ENCODE results near the gene CYB5R4. TPM values are rescaled to one million over a fixed set of nuclear protein-coding genes. Genes with fewer than 3 reads are reported as not detected.
"Not testable (repeated sequence)": the region's sequence is repeated elsewhere in the genome, so short reads cannot be mapped to it uniquely, and the experiment has no call there.

The CYB5R4 gene
- total RNA-seq, 1 donor from 2014 or later: 37.3 TPM

- intact Hi-C loops (cut with micrococcal nuclease): no loop called here
- H3K9me3 Mint-ChIP-seq: no peaks in the 10 kb centered on the region
- H3K4me1 Mint-ChIP-seq: peaks cover 18% of the 10 kb centered on the region
- CTCF ChIA-PET: interaction anchor here (0.6 kb wide), 1 partner anchor 106 kb away, joined by 3 read pairs; no protein-coding TSS in a partner anchor
- no peak for ATAC-seq (ENCODE audit: low read depth)
- TF ChIP-seq, protein P1, sequence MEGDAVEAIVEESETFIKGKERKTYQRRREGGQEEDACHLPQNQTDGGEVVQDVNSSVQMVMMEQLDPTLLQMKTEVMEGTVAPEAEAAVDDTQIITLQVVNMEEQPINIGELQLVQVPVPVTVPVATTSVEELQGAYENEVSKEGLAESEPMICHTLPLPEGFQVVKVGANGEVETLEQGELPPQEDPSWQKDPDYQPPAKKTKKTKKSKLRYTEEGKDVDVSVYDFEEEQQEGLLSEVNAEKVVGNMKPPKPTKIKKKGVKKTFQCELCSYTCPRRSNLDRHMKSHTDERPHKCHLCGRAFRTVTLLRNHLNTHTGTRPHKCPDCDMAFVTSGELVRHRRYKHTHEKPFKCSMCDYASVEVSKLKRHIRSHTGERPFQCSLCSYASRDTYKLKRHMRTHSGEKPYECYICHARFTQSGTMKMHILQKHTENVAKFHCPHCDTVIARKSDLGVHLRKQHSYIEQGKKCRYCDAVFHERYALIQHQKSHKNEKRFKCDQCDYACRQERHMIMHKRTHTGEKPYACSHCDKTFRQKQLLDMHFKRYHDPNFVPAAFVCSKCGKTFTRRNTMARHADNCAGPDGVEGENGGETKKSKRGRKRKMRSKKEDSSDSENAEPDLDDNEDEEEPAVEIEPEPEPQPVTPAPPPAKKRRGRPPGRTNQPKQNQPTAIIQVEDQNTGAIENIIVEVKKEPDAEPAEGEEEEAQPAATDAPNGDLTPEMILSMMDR (IDR thresholded peaks at IDR 0.05): no peak
- peaks cover 55% of the 10 kb centered on the region for H3K36me3 Mint-ChIP-seq (ENCODE audit: low read depth)
- POLR2A ChIA-PET: no interaction called here
- no peak overlapping the region for H3K27ac Mint-ChIP-seq
- H3K4me3 Mint-ChIP-seq: no peak overlapping the region
- H3K27me3 Mint-ChIP-seq: no peaks in the 10 kb centered on the region
- no peak for DNase-seq
Observed at GRCh38 chr6:83920017-83920416, 60.5 kb downstream of the CYB5R4 start.

GRCh38 chr6:83921315-83921714 lies 61.8 kb downstream of the CYB5R4 start:
- Mint-ChIP-seq H3K4me1 (peaks cover 6% of the 10 kb centered on the region), H3K27me3 (no peaks in the 10 kb centered on the region), H3K4me3 (no peak overlapping the region), H3K36me3 (ENCODE audit: low read depth) (peaks cover 60% of the 10 kb centered on the region), H3K27ac (no peak overlapping the region), H3K9me3 (no peaks in the 10 kb centered on the region)
- ATAC-seq (ENCODE audit: low read depth) (no peak), DNase-seq (no peak)
- TF ChIP-seq, protein P1 (IDR thresholded peaks at IDR 0.05): no peak
- intact Hi-C loops (cut with micrococcal nuclease): no loop called here
- CTCF ChIA-PET: no interaction called here
- POLR2A ChIA-PET: no interaction called here

DNA sequence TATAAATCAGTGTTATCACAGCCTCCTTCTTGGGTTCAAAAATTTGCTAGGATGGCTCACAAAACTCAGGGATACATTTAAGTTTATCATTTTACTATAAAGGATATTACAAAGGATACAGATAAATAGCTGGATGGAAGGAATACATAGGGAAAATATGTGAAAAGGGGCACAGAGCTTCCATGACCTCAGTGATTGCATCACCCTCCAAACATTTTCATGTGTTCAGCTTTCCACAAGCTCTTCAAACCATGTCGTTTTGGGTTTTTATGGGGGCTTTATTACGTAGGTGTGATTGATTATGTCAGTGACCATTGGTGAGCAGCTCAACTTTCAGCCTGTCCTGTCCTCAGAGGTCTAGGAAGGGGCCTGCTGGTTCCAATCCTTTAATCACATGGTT lies 68.0 kb downstream of the CYB5R4 start:
- H3K4me1 Mint-ChIP-seq: peaks cover 2% of the 10 kb centered on the region
- no peaks in the 10 kb centered on the region for H3K9me3 Mint-ChIP-seq
- no peak for DNase-seq
- intact Hi-C loops (cut with micrococcal nuclease): no loop called here
- H3K36me3 Mint-ChIP-seq (ENCODE audit: low read depth): peaks cover 84% of the 10 kb centered on the region
- TF ChIP-seq, protein P1 (IDR thresholded peaks at IDR 0.05): no peak
- CTCF ChIA-PET: no interaction called here
- no peak overlapping the region for H3K4me3 Mint-ChIP-seq
- ATAC-seq (ENCODE audit: low read depth): no peak
- H3K27ac Mint-ChIP-seq: no peak overlapping the region
- H3K27me3 Mint-ChIP-seq: no peaks in the 10 kb centered on the region
- POLR2A ChIA-PET: no interaction called here

DNA sequence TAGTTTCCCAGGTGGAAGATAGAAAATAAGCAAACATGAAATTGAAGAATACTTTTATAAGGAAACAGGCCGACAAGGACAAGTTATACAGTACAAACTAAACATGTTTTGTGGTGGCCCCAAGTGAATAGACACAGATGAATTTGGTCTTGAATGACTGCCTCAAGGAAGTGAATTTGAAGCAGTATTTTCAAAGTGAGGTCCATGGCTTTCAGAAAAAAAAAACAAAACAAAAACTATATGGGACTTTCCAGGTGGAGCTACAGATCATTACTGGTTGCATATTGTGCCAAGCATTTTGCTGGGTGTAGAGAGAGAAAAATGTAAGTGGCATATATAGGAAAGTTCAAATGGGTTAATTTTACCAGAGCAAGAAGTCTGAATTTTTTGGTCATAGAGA lies 68.8 kb downstream of the CYB5R4 start:
- H3K36me3 Mint-ChIP-seq (ENCODE audit: low read depth): peaks cover 82% of the 10 kb centered on the region
- TF ChIP-seq, protein P1 (IDR thresholded peaks at IDR 0.05): no peak
- ChIA-PET POLR2A (no interaction called here), CTCF (no interaction called here)
- H3K27me3 Mint-ChIP-seq: no peaks in the 10 kb centered on the region
- no peaks in the 10 kb centered on the region for H3K9me3 Mint-ChIP-seq
- no peak overlapping the region for H3K4me3 Mint-ChIP-seq
- DNase-seq (no peak), ATAC-seq (ENCODE audit: low read depth) (no peak)
- H3K4me1 Mint-ChIP-seq: peaks cover 2% of the 10 kb centered on the region
- intact Hi-C loops (cut with micrococcal nuclease): no loop called here
- H3K27ac Mint-ChIP-seq: no peak overlapping the region

DNA sequence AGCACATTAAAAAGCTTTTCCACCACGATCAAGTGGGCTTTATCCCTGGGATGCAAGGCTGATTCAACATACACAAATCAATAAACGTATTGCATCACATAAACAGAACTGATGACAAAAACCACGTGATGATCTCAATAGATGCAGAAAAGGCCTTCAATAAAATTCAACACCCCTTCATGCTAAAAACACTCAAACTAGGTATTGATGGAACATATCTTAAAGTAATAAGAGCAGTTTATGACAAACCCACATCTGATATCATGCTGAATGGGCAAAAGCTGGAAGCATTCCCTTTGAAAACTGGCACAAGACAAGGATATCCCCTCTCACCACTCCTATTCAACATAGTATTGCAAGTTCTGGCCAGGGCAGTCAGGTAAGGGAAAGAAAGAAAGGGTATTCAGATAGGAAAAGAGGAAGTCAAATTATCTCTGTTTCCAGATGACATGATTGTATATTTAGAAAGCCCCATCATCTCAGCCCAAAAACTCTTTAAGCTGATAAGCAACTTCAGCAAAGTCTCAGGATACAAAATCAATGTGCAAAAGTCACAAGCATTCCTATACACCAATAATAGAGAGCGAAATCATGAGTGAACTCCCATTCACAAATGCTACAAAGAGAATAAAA lies 86.8 kb downstream of the CYB5R4 start:
- H3K27ac Mint-ChIP-seq; H3K9me3 Mint-ChIP-seq; DNase-seq; intact Hi-C loops (cut with micrococcal nuclease); POLR2A ChIA-PET; H3K4me1 Mint-ChIP-seq; H3K27me3 Mint-ChIP-seq; ATAC-seq (ENCODE audit: low read depth); CTCF ChIA-PET; H3K4me3 Mint-ChIP-seq: not testable (repeated sequence)
- peaks cover 37% of the 10 kb centered on the region for H3K36me3 Mint-ChIP-seq (ENCODE audit: low read depth)

DNA sequence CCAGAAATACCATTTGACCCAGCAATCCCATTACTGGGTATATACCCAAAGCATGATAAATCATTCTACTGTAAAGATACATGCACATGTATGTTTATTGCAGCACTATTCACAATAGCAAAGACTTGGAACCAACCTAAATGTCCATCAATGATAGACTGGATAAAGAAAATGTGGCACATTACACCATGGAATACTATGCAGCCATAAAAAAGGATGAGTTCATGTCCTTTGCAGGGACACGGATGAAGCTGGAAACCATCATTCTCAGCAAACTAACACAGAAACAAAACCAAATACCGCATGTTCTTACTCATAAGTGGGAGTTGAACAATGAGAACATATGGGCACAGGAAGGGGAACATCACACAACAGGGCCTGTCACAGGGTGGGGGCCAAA lies 88.5 kb downstream of the CYB5R4 start:
- H3K27me3 Mint-ChIP-seq; CTCF ChIA-PET; H3K4me1 Mint-ChIP-seq; intact Hi-C loops (cut with micrococcal nuclease); ATAC-seq (ENCODE audit: low read depth); H3K27ac Mint-ChIP-seq; H3K9me3 Mint-ChIP-seq; H3K4me3 Mint-ChIP-seq; POLR2A ChIA-PET; DNase-seq: not testable (repeated sequence)
- H3K36me3 Mint-ChIP-seq (ENCODE audit: low read depth): peaks cover 38% of the 10 kb centered on the region
